NCI-H2081 treated with DMSO at 0.1 percent for 48 hours (cell line): ENCODE data around the gene TIAM1.
"Not testable (repeated sequence)": the region's sequence is repeated elsewhere in the genome, so short reads cannot be mapped to it uniquely, and the experiment has no call there.

Experiments used
- DNase-seq: peaks from one replicate; lab custom pipeline; 2025; lab: John Stamatoyannopoulos, UW

TIAM1 gene

DNA sequence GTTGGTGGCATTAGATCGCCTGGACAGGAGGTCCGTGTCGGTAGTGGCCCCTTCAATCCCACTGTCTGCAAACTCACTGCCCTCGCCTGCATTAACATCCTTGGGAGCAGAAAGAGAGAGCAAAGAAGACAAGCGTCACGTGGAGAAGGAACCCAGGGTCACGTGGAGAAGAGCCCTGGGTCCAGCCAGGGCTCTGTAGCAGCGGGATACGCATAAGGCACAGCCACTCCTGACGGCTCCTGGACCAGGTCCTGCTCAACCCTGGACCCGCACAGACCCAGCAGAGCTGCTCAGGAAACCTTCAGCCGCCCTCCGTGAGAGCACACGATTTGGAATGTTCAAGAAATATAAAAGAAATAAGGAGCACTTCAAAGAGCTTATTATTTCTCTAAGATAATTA, 92.0 kb downstream of the TIAM1 start:
- no peak for DNase-seq

DNA sequence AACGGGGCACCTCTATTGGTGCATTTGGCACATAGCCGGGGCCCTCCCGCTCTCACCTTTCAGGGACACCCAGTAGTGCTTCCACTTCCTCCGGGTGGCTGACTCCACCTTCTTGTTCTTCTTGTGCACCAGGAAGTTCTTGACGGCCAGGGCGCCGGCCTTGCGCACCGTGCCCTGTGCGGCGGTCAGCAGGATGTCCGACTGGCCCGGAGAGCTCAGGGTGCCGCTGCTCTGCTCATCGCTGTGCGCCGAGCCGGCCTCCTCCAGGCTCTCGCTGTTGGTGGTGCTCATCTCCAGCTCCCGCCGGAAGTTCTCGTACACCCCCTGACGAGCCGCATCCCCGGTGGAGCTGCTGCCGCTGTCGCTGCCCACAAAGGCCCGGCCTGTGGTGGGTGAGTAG, 92.4 kb downstream of the TIAM1 start:
- no peak for DNase-seq

DNA sequence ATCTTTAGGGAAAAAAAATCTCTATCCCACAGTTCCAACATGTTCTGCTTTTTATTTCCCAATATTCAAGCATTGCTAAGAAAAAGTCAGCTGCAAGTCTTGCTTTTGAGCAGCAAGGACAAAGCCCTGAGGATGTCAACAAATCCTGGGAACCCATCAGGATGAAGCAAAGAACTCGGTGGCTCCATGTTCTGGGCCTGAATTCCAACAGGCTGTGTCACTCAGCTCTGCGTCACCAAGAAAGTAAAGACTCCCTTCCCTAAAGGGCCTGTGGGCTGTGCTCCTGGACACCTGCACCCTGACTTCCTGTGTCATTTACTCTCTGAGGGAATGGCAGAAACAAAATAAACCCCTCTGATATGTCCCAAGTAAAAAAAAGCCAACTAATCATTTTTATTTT, 95.5 kb downstream of the TIAM1 start:
- DNase-seq, result no peak

DNA sequence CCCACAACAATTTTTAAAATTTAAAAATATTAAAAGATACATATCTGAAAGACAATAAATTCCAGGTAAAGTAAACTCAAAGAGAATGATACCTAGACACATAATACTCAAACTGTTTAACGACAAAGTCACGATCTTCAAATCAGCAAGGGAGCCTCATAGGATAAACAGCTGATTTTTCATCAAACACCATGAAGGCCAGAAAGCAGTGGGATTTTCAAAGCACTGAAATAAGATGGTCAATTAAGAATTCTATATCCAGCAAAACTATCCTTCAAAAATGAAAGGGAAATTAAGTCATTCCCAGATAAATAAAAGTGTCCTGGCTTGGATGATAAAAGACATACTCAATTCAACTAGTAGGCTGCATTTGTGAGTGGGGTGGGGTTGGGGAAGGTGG, 100.5 kb downstream of the TIAM1 start:
- no peak for DNase-seq

DNA sequence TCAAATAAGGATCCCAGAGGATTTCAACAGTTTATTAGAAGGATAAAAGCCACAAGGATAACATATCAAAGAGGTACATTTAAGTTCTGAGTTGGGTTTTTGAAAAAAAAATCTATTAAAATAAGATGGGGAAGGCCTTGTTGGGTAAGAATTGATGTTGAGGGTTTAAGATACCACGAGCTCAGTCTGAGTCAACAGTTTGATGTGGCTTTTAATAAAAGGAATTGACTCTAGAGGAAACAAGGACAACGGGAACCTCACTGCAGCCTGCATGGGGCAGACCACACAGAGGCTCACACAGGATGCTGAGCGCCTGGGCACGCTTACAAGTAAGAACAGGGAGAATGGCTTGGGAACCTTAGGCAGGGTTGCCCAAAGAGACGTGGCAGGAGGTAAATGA, 107.5 kb downstream of the TIAM1 start:
- DNase-seq, result no peak

DNA sequence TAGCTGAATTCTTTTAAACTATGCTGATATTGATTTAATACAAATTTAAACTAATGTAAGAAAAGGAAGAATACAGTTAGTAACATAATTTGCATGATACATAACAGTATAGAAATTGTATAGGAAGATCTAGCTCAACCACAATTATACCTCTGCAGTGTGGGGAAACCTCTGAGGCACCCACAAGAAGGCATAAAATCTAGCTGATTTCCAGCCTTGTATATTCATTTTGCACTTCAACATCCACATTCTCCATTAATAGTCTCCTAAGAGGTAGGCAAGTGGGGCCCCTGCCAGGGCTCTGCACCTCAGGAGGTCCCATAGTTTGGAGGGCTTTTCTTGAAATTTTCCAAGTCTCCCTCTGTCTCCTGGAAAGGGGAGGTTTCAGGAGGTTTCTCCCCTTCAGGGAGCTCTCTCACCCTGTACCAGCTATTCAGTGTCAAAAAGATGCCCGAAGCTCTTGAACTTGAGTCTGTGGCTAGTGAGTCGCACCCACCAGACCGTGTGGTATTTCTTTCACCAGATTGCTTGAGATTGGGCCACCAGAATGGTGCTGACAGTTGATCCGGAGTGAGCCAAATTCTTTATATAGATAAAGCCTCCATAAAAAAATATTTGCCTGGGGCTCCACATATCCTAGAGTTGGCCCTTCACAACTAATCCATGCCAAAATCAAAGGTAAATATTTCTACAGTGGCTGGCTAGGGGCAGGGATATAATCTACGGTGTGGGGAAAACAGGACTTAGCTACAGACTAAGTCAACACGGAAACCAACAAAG, 108.2 kb downstream of the TIAM1 start:
- DNase-seq, result no peak

DNA sequence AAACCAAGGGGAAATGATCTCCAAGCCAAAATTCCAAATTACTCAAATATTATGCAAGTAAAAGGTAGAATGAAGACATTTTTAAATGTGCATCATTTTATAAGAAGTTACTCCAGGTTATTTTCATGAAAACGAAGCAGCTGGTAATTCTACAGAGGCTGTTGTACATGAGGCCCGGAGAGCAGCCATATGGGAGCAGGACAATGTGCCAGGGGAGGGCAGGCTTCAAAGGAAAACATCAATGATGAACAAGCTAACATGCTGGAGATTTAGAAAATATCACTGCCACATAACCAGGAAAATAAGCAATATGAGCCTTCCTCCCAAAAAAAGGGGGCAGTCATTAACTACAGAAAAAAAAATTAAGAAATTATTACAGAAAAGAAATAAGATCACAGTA, 109.1 kb downstream of the TIAM1 start:
- no peak for DNase-seq

DNA sequence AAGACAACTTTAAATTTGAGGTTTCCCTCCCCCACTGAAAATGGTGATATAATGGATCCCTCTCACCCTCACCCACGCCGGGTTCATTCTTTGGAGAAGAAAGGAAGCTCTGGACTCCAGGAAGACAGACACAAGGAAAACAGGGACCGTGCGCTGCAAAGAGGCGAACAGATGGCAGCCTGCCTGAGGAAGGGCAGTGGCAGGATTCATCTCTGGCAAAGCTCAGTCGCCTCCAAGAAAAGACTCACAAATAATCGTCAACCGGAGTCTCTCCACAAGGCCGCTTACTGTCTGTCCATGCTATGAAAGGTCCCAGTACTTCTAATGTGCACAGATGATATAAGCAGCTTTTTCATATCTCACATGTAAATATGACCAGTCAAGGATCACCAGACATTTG, 110.3 kb downstream of the TIAM1 start:
- DNase-seq, result no peak

DNA sequence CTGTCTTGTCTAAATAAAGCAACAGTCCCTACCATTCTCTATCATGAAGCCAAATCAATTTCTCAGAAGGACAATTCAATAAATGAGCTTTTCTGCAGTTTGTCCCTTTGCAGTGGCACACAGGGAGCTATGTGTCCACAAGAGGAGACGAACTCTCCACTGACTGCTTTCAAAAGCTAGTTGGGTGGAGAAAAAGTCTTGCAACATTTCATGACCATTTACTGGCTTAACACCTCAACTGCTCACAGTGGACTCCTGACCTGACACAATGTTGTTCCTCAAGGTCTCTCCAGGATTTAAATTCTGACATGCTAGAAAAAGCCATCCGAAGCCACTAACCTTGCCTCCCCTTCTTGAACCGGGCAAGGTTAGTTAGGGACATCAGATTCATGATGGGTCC, 111.7 kb downstream of the TIAM1 start:
- no peak for DNase-seq

DNA sequence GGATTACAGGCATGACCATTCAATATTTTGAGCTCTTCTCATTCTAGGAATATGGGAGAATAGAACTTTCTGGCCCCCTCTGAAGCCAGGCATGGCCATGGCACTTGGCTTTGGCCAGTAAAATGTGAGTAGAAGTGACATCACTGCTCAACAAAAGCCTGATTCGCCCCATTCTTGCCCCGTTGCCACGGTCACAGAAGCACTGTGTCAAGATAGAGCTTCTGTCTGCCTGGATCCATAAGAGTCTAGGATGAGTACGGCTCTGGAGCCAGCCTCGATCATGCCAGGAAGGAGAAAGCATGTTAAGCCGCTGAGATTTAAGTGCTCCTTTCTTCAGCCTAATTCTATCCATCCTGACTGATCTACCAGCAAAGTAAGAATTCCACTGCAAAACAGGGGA, 113.1 kb downstream of the TIAM1 start:
- no peak for DNase-seq

DNA sequence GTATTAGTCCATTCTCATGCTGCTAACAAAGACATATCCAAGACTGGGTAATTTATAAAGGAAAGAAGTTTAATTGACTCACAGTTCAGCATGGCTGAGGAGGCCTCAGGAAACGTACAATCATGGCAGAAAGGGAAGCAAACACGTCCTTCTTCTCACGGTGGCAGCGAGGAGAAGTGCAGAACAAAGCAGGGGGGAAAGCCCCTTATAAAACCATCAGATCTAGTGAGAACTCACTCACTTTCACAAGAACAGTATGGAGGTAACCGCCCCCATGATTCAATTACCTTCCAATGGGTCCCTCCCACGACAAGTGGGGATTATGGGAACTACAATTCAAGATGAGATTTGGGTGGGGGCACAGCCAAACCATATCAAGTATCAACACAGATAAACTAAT, 115.3 kb downstream of the TIAM1 start:
- not testable (repeated sequence) for DNase-seq

DNA sequence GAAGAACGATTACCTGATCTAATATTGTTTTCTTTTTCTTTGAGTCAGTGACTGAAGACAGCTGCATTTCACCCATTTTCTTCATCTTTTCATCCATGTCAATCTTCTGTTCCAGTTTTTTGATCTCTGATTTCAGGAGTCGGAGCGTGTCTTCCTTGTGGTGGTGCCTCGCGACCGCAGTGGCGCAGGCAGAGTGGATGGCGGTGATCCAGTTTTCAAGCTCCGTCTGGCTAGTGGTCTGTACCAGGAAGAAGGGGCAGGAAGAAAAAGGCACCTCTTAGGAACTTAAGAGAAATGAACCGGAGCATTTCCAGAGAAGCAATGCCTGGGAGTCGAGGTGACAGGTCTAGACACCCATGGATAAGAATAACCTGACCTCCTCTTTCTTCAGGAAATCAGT, 118.3 kb downstream of the TIAM1 start:
- DNase-seq, result no peak

DNA sequence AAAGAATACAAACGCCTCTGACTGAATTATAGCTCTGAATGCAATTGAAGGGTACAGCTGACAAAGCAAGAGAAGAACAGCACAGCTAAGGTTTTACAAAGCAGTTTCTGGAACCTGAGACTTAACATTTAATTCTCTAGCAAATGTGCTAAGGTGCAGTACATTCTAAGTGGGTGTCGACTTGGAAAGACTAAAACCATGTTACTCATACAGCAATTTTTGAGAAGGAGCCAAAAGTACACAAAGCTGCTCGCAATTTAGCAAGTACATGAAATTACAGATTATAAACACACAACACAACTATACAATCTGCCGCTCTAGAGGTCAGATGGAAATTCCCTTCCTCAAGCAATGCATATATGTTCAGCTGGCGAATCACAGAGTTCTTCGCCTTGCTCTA, 121.9 kb downstream of the TIAM1 start:
- DNase-seq, result no peak

DNA sequence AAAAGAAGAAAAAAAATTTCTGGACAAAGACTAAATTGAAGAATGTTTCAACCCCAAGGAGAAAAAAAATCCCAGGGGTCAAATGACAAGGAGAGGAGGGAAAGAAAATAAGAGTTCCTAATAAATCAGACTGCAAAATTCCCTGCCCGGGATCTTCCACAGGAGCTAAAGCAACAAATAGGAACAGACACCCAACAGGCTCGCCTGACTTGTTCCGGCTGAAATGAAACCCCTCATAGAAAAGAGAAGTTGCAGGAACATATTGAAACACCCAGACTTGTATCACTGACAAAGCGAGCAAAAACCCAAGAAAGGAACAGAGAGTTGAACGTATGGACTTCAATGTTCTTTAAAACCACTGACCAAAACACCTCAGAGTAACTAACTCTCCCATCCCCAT, 123.0 kb downstream of the TIAM1 start:
- no peak for DNase-seq

DNA sequence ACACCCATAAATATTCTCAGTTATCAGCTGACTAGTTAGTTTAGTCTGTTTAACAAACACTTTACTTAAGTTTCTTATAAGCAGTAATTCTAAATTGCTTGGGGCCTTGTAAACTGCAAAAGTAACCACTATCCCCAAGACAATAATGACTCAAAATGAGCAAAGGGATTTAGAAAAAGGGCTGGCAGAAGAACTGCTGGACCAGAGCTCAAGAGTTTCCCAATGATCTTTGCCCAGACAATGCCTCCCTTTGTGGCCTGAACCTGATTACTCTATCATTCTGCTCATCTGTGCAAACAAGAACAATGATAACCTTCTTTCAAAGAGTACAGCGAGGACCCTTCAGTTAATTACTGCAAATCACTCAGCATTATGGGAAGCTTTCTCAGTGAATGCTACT, 123.5 kb downstream of the TIAM1 start:
- no peak for DNase-seq

DNA sequence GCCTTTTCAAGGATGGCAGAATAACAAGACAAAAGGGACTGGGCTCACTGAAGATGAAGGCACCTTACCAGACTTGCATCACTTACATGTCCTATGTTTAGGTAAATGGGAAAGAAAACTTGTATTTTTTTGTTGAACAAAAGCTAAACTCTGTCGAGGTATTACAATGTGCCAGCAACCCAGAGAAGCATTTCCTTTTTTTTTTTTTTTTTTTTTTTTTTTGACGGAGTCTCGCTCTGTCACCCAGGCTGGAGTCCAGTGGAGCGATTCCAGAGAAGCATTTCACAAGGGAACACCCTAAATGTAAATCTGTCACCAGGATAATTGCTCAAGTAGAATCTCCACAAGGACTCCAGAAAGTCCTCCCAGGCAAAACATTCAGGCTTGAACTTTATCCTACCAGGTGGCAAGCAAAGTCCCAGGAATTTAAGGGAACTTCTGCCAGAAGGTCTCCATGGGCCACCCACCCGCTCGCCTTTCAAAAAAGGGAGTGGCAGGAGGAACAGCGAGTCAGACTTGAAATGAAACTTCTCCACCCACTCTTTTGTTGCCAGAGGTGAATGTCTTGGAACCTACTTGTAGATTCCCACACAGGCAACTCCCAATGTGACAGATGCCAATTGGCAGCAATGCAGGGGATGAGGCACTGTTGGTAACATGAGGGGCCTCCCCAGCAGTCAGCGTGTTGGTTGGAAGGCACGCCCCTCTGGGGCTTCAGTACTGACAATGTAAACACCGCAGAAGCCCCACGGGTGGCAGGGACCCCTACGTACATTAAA, 125.0 kb downstream of the TIAM1 start:
- no peak for DNase-seq

DNA sequence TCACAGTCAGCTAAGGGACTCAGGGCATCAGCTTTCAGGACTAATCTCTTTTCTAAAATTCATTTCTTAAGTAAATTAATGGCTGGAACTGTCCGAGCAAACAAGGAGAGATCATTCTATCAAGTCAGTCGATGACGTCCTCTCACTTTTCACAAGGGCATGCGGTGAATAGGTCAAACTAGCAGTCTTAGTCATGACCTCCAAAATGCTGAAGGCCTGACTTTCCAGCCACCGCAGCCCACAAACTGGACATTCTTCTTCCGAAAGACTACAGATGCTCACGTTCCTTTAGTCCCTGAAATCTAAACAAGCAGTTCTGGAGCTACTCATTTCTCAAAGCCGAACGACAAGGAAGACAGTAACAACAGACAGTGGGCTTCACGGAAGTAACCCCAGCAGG, 127.9 kb downstream of the TIAM1 start:
- DNase-seq, result no peak

DNA sequence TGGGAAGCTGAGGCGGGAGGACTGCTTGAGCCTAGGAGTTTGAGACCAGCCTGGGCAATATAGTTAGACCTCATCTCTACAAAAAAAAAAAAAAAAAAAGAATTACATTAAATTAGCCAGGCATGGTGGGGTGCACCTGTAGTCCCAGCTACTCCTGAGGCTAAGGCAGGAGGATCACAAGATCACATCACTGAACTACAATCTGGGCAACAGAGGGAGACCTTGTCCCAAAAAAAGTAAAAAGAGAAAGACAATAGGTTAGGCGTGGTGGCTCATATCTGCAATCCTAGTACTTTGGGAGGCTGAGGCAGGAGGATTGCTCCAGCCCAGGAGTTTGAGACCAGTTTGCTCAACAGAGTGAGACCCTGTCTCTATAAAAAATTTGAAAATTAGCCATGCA, 130.3 kb downstream of the TIAM1 start:
- no peak for DNase-seq

DNA sequence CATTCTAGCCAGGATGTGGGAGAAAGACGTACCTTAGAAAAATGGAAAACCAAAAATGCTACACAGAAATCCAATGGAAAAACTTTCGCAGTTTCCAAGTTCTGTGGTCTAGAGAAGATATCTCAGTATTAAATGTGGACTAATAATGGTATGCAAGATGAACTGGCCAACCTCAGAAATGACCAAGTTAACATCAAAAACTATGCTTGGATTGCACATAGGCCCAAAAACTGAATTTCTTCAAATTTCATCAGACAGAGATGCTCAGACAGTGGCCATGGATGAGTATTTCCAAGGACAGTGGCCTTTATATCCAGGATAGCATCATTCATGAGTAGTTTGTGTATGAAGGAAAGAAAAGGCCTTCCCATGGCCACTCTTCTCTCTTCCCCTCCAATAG, 132.2 kb downstream of the TIAM1 start:
- DNase-seq, result no peak

DNA sequence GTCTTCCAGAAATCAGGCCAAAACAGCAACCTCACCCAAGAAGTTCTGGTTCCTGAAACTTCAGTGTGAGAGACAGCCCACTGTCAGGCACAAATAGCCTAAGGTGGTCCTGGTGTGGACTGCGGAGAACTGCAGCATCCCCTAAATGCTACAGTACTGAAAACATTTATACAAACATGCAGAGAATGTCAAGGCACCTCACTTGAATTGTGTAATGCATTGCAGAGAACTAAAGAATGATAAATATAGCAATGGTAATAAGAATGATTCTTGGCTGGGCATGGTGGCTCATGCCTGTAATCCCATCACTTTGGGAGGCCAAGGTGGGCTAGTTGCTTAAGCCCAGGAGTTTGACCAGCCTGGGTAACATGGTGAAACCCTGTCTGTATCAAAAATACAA, 138.6 kb downstream of the TIAM1 start:
- DNase-seq, result no peak

DNA sequence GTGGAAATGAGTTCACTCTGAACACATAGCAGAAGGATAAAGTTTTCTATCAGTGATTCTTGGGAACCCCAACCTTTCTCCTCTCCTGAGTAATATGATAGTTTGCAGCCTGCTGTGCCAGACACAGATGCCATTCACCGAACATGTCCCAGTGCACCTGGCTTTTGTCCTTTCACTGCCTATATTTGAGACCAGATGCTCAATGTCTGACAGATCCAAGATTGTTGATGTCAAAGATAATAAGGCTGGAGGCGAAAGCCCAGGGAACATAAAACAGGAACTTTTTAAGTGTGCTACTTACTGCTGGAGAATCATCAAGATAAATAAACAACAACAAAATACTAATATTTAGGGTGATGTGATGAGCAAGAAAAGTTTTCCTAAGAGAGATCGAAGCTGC, 139.3 kb downstream of the TIAM1 start:
- no peak for DNase-seq

DNA sequence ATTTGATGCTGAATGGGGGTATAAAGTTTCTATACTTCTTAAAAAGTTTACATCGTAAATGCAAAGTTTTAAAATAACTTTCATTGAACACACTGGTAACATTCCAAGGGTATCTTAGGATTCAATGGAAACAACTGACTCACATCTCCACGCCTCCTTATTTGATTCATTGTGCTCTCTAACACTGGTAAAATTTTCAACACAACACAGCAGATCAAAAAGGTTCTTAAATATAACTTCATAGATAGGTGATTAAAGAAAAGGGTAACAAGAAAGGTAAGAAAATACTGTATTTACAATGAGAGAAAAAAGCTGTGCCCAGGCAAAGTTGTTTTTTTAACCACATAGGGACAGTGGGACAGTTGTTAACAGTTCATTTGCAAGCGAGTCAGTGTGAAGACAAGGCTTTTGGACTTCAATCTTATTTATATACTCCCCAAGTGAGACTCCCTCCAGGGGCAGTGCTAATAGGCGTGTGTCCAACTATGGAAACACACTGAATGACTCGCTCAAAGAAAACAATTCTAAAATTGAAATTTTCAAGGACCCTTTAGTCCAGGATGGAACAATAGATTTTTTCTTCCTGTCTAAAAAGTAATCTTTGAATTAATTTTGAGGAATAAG, 140.5 kb downstream of the TIAM1 start:
- DNase-seq, result no peak

DNA sequence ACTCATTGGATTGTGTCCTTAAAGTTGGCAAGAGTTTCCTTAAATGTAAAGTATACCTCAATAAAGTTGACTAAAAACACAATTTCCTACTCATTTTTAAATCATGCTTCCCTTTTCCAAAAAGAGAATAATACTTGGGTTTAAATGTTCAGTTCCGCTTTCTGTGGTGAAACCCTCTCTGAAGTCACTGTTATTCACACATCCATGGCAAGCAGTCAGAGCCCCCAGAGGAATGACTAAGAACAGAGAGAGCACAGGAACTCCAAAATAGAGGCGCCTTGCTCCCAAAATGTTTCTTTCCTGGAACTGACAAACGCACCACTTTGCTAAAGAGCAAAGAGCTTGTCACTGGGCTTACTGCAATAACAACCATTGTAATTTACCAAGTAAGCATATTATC, 142.5 kb downstream of the TIAM1 start:
- DNase-seq, result no peak
